Neural cell (in vitro differentiated cells): ENCODE measurements around the gene PRKCE. TPM values are rescaled to one million over a fixed set of nuclear protein-coding genes. Genes with fewer than 3 reads are reported as not detected.

Source experiments
- H2AFZ ChIP-seq: fragments of 200-600, 300-800 bp; sonication (generic), shearing (Covaris generic); 2 replicates; pipeline ENCODE4 v1.6.0; 2014; ENCODE audit warnings: low read depth, mild to moderate bottlenecking, antibody characterized with exemption, low read length, moderate library complexity
- H3F3A ChIP-seq: fragments of 200-600 bp; shearing (Covaris generic); 2 replicates; pipeline ENCODE4 v1.6.1; 2016; ENCODE audit warnings: mild to moderate bottlenecking, moderate library complexity, mixed read lengths, antibody characterized with exemption, low read length; ENCODE audit not compliant: insufficient read depth, poor library complexity, severe bottlenecking
- H3K27ac ChIP-seq: fragments of 200-600, 300-800 bp; sonication (generic), shearing (Covaris generic); 2 replicates; pipeline ENCODE4 v1.5.1; 2014; ENCODE audit warnings: mild to moderate bottlenecking, low read length, moderate library complexity
- H3K27me3 ChIP-seq: fragments of 300-800, 200-600 bp; sonication (generic), shearing (Covaris generic); 2 replicates; pipeline ENCODE4 v1.6.0; 2014; ENCODE audit warnings: mild to moderate bottlenecking, low read depth, low read length, moderate library complexity; ENCODE audit not compliant: insufficient read depth
- H3K36me3 ChIP-seq: fragments of 300-800, 200-600 bp; sonication (generic), shearing (Covaris generic); 2 replicates; pipeline ENCODE4 v1.5.1; 2014; ENCODE audit warnings: mild to moderate bottlenecking, antibody characterized with exemption, low read length, moderate library complexity; ENCODE audit not compliant: insufficient read depth
- H3K4me2 ChIP-seq: fragments of 300-800, 200-600 bp; sonication (generic), shearing (Covaris generic); 2 replicates; pipeline ENCODE4 v1.6.0; 2014; ENCODE audit warnings: mild to moderate bottlenecking, low read length
- H3K4me3 ChIP-seq: fragments of 300-800, 200-600 bp; sonication (generic), shearing (Covaris generic); 2 replicates; pipeline ENCODE4 v1.5.1; 2014; ENCODE audit warnings: mild to moderate bottlenecking, low read length, moderate library complexity
- H3K79me2 ChIP-seq: fragments of 200-600 bp; shearing (Covaris generic); replicated peaks from 2 replicates; pipeline ENCODE4 v1.6.0; 2014; ENCODE audit warnings: mild to moderate bottlenecking, low read length, moderate library complexity; ENCODE audit not compliant: insufficient read depth
- H3K9ac ChIP-seq: fragments of 300-800, 200-600 bp; sonication (generic), shearing (Covaris generic); 2 replicates; pipeline ENCODE4 v1.6.1; 2016; ENCODE audit warnings: mild to moderate bottlenecking, low read length, mixed read lengths
- H3K9me2 ChIP-seq: fragments of 200-600 bp; shearing (Covaris generic); 2 replicates; pipeline ENCODE4 v1.6.1; 2016; ENCODE audit warnings: mild to moderate bottlenecking, low read length, mixed read lengths; ENCODE audit not compliant: insufficient read depth
- H3K9me3 ChIP-seq: fragments of 200-600, 300-800 bp; sonication (generic), shearing (Covaris generic); 2 replicates; pipeline ENCODE4 v1.6.1; 2016; ENCODE audit warnings: mild to moderate bottlenecking, mixed run types, low read length, moderate library complexity, mixed read lengths
- H4K20me1 ChIP-seq: fragments of 200-600 bp; shearing (Covaris generic); 2 replicates; pipeline ENCODE4 v1.6.1; 2016; ENCODE audit warnings: mild to moderate bottlenecking, mixed run types; ENCODE audit not compliant: insufficient read depth
- CTCF ChIP-seq: fragments of 450-650 bp; IDR thresholded peaks from 2 replicates; pipeline ENCODE4 v1.5.1; 2014; ENCODE audit warnings: antibody characterized with exemption, mild to moderate bottlenecking, moderate library complexity; ENCODE audit not compliant: poor library complexity, severe bottlenecking
- EP300 ChIP-seq: fragments of 450-650 bp; conservative IDR thresholded peaks from 2 replicates; pipeline ENCODE4 v1.6.1; 2014; ENCODE audit warnings: antibody characterized with exemption, mild to moderate bottlenecking, moderate library complexity; ENCODE audit not compliant: poor library complexity, severe bottlenecking
- EZH2 ChIP-seq: fragments of 200-600, 300-800 bp; shearing (Covaris generic), sonication (generic); IDR thresholded peaks from 2 replicates; pipeline ENCODE4 v1.6.1; 2014; ENCODE audit warnings: antibody characterized with exemption, low read length, borderline replicate concordance, mild to moderate bottlenecking; ENCODE audit not compliant: insufficient read depth, poor library complexity, severe bottlenecking
- POLR2AphosphoS5 ChIP-seq: IDR thresholded peaks from 2 replicates; pipeline ENCODE4 v1.6.1; 2012
- RAD21 ChIP-seq: fragments of 450-650 bp; conservative IDR thresholded peaks from 2 replicates; pipeline ENCODE4 v1.6.1; 2014; ENCODE audit warnings: antibody characterized with exemption, mild to moderate bottlenecking, moderate library complexity
- REST ChIP-seq: IDR thresholded peaks from 2 replicates; pipeline ENCODE4 v1.6.1; 2012; ENCODE audit warnings: borderline replicate concordance
- SMC3 ChIP-seq: fragments of 450-650 bp; conservative IDR thresholded peaks from 2 replicates; pipeline ENCODE4 v1.6.1; 2014; ENCODE audit warnings: antibody characterized with exemption, mild to moderate bottlenecking, moderate library complexity; ENCODE audit not compliant: poor library complexity
- TAF1 ChIP-seq: IDR thresholded peaks from 2 replicates; pipeline ENCODE4 v1.6.1; 2012; ENCODE audit warnings: low read depth
- polyA plus RNA-seq: library from polyadenylated mRNA; depleted of rRNA; stranded (reverse); fragments of >200 nt; gene quantifications from 2 replicates; pipeline ENCODE4 v1.2.3, GENCODE V29; 2014

PRKCE gene
- polyA plus RNA-seq, 1 donor from 2014 or later: 5.4 TPM

DNA sequence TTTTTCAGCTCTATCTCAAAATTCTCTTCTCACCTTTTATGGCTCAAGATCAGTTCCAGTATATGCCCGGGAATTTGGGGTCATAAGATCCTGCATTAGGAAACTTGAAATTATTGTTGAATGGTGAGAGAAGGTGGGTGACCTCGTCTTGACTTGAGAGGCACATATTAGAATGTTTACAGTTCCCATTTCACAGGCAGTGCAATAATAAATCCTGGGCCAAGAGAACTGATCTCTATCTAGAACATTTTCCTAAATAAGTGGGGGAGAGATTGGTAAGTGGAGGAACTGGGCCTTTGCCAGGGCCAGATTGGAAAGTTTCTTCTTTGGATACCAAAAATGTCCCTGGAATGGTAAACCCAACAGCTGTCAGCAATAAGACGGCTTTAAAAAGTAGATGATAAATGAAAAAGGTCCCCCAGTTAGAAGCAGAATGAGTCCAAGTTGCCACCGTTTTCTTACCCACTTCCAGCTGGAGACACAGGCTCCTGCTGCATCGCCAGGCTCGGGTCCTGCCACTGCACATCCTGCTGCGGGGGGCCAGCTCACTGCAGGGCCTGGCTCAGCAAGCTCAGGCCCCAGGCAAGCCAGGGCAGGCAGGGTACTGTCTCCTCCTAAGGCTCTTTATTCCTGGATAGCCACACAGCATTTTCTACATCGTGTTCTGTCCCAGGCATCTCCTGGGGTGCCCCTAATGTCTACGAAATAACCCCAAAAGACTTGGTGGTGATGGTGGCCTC lies 519.3 kb downstream of the PRKCE start:
- Histone ChIP-seq H3K36me3 (no peaks in the 10 kb centered on the region), H3K79me2 (no peaks in the 10 kb centered on the region), H3K9me3 (no peaks in the 10 kb centered on the region), H2AFZ (no peak overlapping the region), H3F3A (no peaks in the 10 kb centered on the region), H3K27me3 (no peaks in the 10 kb centered on the region), H3K9me2 (no peaks in the 10 kb centered on the region), H3K9ac (no peak overlapping the region), H3K4me2 (no peak overlapping the region), H3K27ac (no peak overlapping the region), H4K20me1 (no peaks in the 10 kb centered on the region), H3K4me3 (no peak overlapping the region)
- TF ChIP-seq POLR2AphosphoS5 (no peak), CTCF (no peak), REST (no peak), EZH2 (no peak), RAD21 (no peak), EP300 (no peak), SMC3 (no peak)

DNA sequence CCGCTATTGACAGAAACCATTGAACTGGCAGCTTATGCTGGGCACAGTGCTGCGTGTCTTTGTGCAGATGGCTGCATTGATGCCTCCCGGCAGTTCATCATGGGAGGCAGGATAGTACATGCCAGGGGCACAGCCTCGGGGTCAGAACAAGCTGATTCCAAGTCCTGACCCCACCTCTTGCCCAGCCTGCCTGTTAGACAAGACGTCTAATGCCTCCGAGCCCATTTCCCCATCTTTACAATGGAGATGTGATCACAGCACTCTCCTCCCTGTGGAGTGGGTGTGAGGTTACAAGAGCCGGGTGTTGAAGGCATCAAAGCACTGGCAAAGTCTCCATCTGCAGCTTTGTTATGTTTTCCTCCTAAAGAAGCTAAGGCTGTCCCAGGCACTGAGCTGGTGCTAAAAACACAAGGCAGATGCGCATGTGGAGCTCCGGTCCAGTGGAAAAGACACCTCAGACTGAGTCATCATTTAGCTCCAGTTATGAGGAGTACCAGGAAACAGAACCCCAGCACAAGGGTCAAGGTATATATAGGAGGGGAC lies 520.0 kb downstream of the PRKCE start:
- Histone ChIP-seq H3K36me3 (no peaks in the 10 kb centered on the region), H3K79me2 (no peaks in the 10 kb centered on the region), H3K4me3 (no peak overlapping the region), H3K27me3 (no peaks in the 10 kb centered on the region), H3K9me2 (no peaks in the 10 kb centered on the region), H2AFZ (no peak overlapping the region), H3K4me2 (no peak overlapping the region), H4K20me1 (no peaks in the 10 kb centered on the region), H3K9me3 (no peaks in the 10 kb centered on the region), H3K9ac (no peak overlapping the region), H3K27ac (no peak overlapping the region), H3F3A (no peaks in the 10 kb centered on the region)
- no peak for TF ChIP-seq REST
- no peak for TF ChIP-seq POLR2AphosphoS5
- TF ChIP-seq TAF1: no peak
- TF ChIP-seq SMC3: no peak
- no peak for TF ChIP-seq EP300
- no peak for TF ChIP-seq EZH2
